NCI-H1930 (cell line): ENCODE data around the gene ZNF253.
"Not testable (repeated sequence)": the region's sequence is repeated elsewhere in the genome, so short reads cannot be mapped to it uniquely, and the experiment has no call there.

Experiments used
- DNase-seq, 2 experiments: peaks; one replicate each; lab custom pipeline; 2025; lab: John Stamatoyannopoulos, UW

Gene ZNF253

DNA sequence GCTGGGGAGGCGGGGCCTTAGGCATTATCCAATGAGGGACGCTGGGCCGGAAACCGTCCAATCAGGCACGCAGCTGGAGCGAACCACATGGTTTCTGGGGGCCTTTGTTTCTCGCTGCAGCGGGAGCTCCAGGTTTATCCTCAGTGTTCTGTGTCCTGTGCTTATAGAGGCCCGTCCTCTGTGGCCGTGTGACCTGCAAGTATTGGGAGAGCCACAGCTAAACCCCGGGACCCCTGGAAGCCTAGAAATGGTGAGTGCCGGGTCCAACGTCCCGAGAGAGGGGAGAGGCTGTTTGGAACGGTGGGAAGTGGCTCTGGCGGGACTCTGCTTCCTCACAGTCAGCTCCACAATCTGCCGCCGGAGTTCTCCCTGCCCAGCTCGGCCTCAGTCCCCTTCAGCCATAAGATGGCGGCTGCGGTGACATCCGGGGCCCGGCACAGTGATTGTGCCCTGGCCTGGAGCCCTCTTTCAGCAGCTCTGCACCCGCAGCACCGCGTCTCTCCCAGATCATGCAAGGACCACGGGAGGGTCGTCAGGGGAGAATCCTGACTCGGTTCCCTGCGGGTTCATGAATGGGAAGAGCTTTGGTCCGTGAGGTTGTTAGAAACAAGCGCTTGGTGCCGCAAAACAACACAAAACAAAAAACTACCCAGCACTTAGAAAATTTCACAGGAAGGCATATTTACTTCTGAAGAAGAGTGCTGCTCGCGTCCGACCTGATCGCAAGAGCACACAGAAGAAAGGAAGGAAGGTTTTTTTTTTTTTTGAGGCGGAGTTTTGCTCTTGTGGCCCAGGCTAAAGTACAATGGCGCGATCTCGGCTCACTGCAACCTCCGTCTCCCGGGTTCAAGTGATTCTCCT lies at the start of gene ZNF253:
ZNF253 (plus strand) TSS at position 133 of the 861 bp plus-strand sequence; CDS start at position 248, 115 bp downstream.
- peak; percentile 8 to 51 for DNase-seq

DNA sequence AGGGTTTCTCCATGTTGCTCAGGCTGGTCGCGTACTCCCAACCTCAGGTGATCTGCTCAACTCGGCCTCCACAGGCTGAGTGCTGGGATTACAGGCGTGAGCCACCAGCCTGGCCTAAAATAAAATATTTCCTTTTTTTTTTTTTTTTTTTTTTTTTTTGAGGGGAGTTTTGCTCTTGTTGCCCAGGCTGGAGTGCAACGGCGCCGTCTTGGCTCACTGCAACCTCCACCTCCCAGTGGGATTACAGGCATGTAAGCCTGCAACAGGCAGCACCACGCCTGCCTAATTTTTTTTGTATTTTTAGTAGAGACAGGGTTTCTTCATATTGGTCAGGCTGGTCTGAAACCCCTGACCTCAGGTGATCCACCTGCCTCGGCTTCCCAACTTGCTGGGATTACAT lies 49.0 kb upstream of the ZNF253 start:
- DNase-seq: no peak

DNA sequence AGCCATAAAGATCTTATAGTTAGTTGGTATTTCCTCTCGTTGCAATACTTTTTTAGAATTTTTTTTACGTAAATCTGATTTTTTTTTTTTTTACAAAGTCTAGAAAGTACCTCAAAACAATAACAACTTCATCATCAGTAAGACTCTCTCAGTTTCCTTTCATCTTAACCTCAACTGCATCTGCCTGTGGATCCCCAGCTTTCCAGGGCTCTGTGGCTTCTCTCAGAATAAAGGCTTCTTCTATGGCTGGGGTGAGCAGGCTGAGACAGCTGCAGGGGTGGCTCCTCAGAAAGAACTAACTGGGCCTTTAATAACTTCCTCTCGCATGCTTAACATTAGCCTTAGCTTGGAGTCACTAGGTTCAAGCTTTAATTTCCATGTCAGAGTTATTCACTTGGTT lies 48.3 kb upstream of the ZNF253 start:
- no peak for DNase-seq

DNA sequence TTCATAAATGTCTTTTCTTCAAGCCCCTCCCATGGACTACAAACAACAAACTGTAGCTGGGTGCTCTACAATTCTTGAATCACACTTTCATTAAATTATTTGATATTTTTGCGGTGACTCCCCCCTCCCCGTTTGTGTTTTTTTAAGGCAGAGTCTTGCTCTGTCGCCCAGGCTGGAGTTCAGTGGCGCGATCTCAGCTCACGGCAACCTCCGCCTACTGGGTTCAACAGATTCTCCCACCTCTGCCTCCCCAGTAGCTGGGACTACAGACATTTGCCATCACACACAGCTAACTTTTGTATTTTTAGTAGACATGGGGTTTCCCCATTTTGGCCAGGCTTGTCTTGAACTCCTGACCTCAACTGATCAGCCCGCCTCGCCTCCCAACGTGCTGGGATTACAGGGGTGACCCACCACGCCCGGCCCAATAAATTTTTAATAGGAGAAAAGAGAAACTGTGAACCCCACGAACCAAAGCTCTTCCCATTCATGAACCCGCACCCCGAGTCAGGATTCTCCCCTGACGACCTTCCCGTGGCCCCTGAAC lies 44.8 kb upstream of the ZNF253 start:
- DNase-seq: no peak

DNA sequence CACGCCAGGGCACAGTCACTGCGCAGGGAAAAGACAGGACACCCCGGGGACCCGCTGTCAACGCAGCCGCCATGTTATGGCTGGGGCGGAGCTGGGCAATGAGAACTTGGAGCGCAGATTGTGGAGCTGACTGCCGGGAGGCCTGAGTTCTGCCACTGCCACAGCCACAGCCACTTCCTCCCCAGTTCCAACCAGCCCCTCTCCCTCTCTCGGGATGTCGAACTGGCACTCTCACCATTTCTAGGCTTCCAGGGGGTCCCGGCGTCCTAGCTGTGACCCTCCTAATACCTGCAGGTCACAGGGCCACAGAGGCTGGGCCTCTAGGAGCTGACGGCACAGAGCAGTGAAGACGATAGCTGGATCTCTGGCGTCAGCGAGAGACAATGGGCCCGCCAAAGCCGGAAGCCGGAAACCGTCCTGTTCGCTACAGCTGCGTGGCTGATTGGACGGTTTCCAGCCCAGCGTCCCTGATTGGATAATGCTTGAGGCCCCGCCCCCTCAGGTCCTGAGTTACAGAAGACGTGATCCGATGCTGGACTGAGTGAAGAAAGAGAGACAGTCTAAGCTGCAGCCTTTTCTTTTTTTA lies 44.2 kb upstream of the ZNF253 start, which contains the start of gene ZNF506:
ZNF506 (minus strand) TSS at position 385 of the 586 bp plus-strand sequence; CDS start at position 238, 147 bp downstream.
- peak; percentile 82 to 87 for DNase-seq

DNA sequence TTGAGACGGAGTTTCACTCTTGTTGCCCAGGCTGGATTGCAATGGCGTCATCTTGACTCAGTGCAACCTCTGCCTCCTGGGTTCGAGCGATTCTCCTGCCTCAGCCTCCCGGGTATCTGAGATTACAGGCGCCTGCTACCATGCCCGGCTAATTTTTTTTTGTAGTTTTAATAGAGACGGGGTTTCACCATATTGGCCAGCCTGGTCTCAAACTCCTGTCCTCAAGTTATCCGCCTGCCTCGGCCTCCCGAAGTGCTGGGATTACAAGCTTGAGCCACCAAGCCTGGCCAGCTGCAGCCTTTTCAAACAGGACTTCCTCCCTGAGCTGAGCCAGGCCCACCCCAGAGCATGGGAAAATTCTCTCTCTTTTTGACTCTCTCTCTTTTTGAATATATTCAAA lies 43.7 kb upstream of the ZNF253 start:
- not testable (repeated sequence) for DNase-seq

DNA sequence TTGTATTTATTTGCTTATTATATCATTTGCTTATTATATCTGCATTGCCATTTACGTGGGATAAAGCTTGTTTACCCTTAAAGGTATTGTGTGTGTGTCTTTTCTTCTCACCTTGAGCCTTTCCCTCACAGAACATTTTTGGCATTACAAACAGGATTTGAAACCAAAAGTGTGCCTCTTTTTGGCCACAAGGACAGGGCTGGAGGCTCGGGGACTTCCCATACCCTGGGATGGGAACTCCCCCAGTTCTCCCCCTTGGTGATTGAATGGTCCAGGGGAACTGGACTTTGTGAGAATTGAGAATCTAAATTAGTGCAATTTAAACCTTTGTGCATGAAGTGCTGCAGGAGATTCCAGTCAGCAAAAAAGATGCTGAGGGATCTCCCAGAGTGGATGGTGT lies 41.8 kb upstream of the ZNF253 start:
- DNase-seq: no peak

DNA sequence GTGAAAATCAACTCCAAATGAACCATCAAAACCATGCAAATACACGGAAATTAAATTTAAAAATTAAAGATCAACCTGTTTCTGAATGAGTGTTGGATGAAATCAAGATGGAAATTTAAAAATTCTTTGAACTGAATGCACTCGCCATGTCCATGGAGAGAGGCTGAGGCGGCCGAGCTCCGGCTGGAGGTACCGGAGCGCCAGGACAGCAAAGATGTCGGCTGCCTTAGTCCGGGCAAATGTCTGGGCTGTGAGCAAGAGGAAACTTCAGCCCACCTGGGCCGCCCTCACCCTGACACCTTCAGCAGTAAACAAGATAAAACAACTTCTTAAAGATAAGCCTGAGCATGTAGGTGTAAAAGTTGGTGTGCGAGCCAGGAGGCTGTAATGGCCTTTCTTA lies 38.8 kb upstream of the ZNF253 start:
- DNase-seq: no peak

DNA sequence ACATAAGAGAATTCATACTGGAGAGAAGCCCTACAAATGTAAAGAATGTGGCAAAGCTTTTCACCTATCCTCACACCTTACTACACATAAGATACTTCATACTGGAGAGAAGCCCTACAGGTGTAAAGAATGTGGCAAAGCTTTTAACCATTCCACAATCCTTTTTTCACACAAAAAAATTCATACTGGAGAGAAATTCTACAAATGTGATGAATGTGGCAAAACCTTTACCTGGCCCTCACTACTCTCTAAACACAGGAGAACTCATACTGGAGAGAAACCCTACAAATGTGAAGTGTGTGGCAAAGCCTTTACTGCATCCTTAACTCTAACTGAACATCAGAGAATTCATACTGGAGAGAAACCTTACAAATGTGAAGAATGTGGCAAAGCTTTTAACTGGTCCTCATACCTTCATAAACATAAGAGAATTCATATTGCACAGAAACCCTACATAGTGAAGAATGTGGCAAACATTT lies 30.1 kb upstream of the ZNF253 start:
- no peak for DNase-seq

DNA sequence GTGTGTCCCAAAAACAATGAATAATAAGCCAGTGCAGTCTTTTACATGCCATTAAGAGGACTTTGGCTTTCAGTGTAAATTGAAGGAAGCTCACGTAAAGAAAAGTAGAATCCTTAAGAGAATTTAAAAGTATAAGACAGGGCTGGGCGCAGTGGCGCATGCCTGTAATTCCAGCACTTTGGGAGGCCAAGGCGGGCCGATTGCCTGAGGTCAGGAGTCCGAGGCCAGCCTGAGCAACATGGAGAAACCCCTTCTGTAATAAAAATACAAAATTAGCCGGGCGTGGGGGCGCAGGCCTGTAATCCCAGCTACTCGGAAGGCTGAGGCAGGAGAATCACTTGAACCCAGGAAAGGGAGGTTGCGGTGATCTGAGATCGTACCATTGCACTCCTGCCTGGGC lies 17.9 kb upstream of the ZNF253 start:
- DNase-seq: no peak

DNA sequence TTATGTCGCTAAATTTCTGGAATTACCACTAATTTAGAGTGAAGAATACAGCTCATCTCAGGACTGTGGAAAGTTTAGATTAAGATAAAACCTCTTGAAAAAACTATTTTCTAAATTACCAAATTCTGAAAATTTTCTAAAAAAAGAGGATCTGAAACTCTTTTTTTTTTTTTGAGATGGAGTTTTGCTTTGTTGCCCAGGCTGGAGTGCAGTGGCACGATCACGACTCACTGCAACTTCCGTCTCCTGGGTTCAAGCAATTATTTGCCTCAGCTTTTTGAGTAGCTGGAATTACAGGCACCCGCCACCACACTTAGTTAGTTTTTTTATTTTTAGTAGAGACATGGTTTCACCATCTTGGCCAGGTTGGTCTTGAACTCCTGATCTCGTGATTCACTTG lies 16.6 kb upstream of the ZNF253 start:
- no peak for DNase-seq

DNA sequence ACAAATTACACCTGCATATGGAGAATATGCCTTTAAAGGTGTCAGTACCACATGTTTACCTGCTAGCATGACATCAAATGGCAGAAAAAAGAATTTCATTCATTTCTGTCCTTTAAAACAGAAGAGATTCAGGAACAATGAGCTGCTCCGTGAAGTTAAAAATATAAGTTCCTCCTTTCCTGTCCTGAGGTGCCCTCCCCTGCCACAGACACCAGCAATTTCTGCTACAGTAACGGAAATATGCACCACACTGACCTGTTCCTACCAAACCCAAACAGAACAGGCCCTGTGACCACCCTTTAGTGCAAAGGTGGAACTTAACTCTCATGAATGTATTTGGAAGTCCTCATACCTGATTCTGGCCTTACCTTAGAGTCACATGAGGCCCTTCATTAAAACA lies 13.9 kb upstream of the ZNF253 start:
- not testable (repeated sequence) for DNase-seq

DNA sequence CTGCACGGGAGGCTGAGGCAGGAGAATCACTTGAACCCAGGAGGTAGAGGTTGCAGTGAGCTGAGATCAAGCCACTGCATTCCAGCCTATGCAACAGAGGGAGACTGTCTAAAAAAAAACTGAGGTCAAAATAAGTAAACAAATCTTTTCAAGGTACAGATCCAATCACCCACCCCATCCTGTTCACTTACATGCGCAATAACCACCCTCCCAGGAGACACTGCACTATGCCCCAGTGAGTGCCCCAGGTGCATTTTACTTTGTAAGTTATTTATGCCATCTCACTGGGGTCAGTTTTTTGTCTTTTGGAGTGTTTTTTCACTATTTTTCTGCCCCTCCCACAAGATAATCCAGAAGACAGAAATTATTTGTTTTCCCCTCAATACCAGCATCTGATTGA lies 6.9 kb upstream of the ZNF253 start:
- DNase-seq: no peak

DNA sequence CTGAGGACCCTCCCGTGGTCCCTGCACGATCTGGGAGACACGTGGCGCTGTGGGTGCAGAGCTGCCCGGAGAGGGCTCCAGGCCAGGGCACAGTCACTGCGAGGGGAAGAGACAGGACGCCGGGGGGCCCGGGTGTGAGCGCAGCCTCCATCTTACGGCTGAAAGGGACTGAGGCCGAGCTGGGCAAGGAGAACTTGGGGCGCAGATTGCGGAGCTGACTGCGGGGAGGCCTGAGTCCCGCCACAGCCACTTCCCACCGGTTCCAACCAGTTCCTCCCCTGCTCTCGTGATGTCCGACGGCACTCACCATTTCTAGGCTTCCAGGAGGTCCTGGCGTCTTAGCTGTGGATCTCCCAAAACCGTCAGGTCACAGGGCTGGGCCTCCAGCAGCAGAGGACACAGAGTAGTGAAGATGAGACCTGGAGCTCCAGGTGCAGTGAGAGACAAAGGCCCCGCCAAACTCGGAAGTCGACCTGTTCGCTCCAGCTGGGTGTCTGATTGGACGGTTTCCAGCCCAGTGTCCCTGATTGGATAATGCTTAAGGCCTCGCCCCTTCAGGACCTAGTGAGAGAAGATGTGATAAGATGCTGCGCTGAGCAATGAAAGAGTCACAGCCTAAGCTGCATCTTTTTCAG lies 4.8 kb upstream of the ZNF253 start:
- no peak for DNase-seq

DNA sequence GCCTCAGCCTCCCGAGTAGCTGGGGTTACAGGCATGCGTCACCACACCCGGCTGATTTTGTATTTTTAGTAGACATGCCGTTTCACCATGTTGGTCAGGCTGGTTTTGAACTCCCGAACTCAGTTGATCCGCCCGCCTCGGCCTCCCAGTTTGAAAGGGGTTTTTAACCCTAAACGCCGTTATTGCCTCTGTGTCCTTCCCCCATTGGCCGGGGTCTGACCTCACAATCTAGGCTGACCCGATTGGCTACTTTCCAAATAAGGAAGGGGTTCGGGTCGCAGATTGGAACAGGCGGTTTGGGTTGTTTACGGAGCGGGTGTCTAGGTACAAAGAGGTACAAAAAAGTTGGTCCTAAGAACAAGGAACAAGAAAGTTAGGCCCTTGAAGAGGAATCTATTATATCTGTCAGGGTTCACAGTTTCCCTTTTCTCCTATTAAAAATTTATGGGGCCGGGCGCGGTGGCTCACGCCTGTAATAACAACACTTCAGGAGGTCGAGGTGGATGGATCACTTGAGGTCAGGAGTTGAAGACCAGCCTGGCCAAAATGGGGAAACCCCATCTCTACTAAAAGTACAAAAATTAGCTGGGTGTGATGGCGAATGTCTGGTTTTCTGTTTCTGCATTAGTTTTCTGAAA lies 1.0 kb downstream of the ZNF253 start:
- DNase-seq: no peak

DNA sequence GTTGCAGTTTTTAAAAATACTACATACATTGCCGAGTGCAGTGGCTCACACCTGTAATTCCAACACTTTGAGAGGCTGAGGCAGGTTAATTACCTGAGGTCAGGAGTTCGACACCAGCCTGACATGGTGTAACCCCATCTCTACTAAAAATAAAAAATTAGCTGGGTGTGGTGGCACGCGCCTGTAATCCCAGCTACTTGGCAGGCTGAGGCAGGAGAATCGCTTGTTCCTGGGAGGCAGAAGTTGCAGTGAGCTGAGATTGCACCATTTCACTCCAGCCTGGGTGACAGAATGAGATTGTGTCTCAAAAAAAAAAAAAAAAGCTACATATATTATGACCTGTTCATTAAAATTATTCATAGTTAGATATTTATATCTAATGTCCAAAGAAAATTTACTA lies 4.4 kb downstream of the ZNF253 start:
- not testable (repeated sequence) for DNase-seq

DNA sequence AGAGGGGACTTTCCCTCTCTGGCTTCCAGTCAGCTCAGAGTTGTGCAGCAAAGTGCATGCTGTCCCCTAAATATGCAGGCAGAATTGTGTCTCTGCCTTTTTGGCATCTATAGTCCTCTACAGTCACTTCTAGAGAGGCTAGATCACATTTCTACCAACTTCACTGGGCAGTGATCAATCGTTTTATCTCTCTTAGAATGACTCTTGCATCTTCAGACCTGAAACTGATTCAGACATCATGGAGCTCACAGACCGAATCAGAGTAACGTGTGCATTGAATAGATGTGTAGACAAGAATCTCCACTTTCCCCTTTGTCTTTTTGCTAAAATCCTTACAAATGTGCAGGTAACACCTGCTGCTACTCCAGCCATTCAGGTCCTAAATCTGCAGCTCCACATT lies 6.2 kb downstream of the ZNF253 start:
- DNase-seq: no peak

DNA sequence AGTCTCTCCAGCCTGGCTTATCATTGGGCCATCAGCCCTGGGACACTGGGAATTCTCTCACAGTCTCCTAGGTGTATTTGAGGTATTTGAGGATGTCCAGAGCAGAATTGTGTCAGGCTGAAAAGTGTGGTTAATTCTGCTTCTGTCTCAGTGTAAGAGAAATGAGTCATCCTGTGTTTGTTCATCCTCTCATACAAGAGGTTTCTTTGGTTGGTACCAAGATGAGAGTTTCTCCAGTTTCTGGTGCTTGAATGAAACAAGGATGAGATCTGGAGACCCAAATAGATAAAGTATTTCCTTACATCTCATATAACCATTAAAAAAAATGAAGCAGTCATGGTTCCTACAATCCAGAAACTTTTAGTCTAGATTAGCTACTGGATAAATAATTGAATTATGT lies 7.7 kb downstream of the ZNF253 start:
- DNase-seq: no peak

DNA sequence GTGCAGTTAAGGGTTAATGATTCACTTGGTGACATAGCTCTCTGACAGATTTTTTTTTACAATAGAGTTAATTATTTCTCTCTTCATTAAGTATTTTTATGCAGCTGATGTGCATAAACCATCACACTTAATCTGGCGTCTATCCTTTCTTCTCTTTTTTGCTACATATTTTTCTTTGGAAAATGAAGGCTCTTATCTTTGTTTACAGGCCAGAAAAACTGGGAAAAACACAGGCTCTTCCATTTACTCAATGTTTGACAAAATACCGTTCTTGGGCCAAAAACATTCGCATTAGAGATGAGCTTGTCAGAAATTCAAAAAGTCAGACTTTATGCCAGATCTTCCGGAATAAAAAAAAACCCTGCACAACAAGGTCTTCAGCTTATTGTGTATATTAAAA lies 12.0 kb downstream of the ZNF253 start:
- no peak for DNase-seq

DNA sequence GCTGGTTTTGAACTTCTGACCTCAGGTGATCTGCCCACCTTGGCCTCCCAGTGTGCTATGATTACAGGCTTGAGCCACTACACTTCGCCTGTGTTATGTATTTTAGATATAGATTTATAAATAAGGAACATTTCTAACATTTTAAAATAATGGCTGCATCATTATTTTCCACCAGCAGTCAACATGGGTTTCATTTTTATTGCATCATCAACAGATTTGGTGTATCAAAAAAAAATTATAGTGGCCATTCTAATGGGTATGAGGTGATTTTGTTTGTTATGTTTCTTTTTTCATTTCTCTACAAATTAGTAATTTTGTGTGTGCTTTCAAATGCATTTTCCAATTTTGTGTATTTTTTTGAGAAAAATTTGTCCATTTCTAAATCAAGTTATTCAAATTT lies 18.9 kb downstream of the ZNF253 start:
- no peak for DNase-seq

DNA sequence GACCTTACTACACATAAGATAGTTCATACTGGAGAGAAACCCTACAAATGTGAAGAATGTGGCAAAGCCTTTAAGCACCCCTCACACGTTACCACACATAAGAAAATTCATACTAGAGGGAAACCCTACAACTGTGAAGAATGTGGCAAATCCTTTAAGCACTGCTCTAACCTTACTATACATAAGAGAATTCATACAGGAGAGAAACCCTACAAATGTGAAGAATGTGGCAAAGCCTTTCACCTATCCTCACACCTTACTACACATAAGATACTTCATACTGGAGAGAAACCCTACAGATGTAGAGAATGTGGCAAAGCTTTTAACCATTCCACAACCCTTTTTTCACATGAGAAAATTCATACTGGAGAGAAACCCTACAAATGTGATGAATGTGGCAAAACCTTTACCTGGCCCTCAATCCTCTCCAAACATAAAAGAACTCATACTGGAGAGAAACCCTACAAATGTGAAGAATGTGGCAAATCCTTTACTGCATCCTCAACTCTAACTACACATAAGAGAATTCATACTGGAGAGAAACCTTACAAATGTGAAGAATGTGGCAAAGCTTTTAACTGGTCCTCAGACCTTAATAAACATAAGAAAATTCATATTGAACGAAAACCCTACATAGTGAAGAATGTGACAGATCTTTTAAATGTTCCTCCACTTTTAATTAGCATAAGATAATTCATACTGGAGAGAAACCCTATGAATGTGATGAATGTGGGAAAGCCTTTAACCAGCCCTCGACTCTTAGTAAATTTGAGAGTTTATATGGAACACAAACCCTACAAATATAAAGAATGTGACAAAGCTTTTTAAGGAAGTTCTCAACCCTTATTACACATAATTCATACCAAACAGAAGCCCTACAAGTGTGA lies 26.6 kb downstream of the ZNF253 start:
- not testable (repeated sequence) for DNase-seq
